Hematopoietic multipotent progenitor cell treated with erythropoietin and hydrocortisone succinate and interleukin-3 and kit ligand, for 6 days (in vitro differentiated cells): ENCODE data around the gene KCTD13.
A peak's percentile ranks its signal among the peaks of the same experiment; 100 is the strongest.
"Not testable (repeated sequence)": the region's sequence is repeated elsewhere in the genome, so short reads cannot be mapped to it uniquely, and the experiment has no call there.

Experiments used
- DNase-seq: peaks from one replicate; pipeline ENCODE4 v3.0.0-alpha.2; 2015

KCTD13 gene

GRCh38 chr16:29877266-29877961 lies 48.6 kb downstream of the KCTD13 start:
- DNase-seq = peak; percentile 93

- DNase-seq = peak; percentile 37
Measured at GRCh38 chr16:29876594-29877249, 49.3 kb downstream of the KCTD13 start.

GRCh38 chr16:29876217-29876593 lies 49.8 kb downstream of the KCTD13 start:
- peak; percentile 39 for DNase-seq

GRCh38 chr16:29875206-29875605 lies 50.8 kb downstream of the KCTD13 start:
- DNase-seq = no peak

- no peak for DNase-seq
Measured at GRCh38 chr16:29873319-29873718, 52.7 kb downstream of the KCTD13 start.

GRCh38 chr16:29871822-29872546 lies 54.0 kb downstream of the KCTD13 start:
- DNase-seq = no peak

- DNase-seq = not testable (repeated sequence)
Measured at GRCh38 chr16:29869067-29869466, 57.0 kb downstream of the KCTD13 start.

GRCh38 chr16:29868396-29869009 lies 57.5 kb downstream of the KCTD13 start:
- peak; percentile 50 for DNase-seq

- DNase-seq = no peak
Measured at GRCh38 chr16:29864205-29864604, 61.8 kb downstream of the KCTD13 start.

- no peak for DNase-seq
Measured at GRCh38 chr16:29863669-29863984, 62.4 kb downstream of the KCTD13 start.

GRCh38 chr16:29862884-29863668 lies 63.0 kb downstream of the KCTD13 start, which contains the start of gene CDIPT:
TSS of gene CDIPT (minus strand) at chr16:29863226. CDS start at chr16:29862857, 369 bp downstream.
- peak; percentile 99 for DNase-seq

GRCh38 chr16:29862383-29862883 lies 63.6 kb downstream of the KCTD13 start:
- peak; percentile 36 for DNase-seq

GRCh38 chr16:29860218-29860617 lies 65.8 kb downstream of the KCTD13 start:
- no peak for DNase-seq

- DNase-seq = no peak
Measured at GRCh38 chr16:29858974-29859373, 67.1 kb downstream of the KCTD13 start.

GRCh38 chr16:29858149-29858849 lies 67.7 kb downstream of the KCTD13 start:
- no peak for DNase-seq

- no peak for DNase-seq
Measured at GRCh38 chr16:29857133-29857760, 68.8 kb downstream of the KCTD13 start.
